GM03348 (cell line): ENCODE measurements around the gene SKA1.
"Not testable (repeated sequence)": the region's sequence is repeated elsewhere in the genome, so short reads cannot be mapped to it uniquely, and the experiment has no call there.

Source experiments
- DNase-seq: peaks from one replicate; pipeline ENCODE4 v3.0.0; 2012; ENCODE audit warnings: low spot score

The SKA1 gene

DNA sequence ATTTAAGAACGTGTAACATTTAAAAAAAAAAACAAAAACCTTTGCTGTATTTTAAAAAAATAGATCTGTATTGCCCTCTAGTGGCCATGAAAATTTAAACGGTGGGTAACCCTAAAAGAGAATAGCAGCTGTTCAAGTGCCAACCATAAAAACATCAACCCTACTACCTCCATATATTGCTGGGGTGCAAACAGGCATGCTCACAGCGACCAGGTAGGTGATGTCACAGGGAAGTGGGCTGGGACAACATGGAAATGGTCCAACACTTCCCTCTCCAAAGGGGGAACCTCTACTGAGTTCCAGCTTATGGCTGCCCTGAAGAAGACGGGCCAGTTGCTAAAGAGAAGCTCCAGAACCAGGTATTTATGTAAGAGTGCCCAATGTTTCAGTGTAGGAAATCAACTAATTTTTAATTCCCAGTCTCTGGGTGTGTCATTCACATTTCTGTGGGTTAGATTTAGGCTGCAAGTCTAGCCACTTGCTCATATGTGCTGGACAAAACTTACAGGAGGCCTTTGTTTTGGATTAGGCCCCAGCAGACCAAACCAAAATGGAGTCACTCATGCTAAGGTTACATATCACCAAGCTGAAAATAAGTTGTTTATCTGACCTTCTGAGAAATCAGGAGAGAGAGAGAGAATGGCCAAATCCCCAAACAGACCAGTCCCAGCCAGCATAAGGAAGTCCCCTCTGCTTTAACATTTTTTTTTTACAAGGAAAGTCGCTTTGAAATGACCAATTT lies 54.5 kb downstream of the SKA1 start:
- peak; percentile 43 for DNase-seq

DNA sequence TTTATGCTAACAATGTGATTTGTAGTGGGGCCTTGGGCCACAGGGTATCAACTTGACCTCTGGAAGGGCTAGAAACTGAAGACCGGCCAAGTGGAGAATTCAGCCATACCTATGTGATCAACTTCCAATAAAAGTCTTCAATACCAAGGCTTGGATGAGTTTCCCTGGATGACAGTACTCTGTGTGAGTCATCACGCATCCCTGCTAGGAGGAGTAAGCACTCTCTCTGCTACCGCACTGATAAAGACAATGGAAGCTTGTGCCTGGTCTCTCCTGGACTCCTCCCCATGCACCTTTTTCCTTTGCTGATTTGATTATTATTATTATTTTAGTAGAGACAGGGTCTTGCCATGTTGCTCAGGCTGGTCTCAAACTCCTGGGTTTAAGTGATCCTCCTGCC lies 58.1 kb downstream of the SKA1 start:
- DNase-seq, result no peak

DNA sequence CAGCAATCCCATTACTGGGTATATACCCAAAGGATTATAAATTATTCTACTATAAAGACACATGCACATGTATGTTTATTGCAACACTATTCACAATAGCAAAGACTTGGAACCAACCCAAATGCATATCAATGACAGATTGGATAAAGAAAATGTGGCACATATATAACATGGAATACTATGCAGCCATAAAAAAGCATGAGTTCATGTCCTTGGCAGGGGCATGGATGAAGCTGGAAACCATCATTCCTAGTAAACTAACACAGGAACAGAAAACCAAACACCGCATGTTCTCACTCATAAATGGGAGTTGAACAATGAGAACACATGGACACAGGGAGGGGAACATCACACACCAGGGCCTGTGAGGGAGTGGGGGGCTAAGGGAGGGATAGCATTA lies 61.9 kb downstream of the SKA1 start:
- DNase-seq, result not testable (repeated sequence)

DNA sequence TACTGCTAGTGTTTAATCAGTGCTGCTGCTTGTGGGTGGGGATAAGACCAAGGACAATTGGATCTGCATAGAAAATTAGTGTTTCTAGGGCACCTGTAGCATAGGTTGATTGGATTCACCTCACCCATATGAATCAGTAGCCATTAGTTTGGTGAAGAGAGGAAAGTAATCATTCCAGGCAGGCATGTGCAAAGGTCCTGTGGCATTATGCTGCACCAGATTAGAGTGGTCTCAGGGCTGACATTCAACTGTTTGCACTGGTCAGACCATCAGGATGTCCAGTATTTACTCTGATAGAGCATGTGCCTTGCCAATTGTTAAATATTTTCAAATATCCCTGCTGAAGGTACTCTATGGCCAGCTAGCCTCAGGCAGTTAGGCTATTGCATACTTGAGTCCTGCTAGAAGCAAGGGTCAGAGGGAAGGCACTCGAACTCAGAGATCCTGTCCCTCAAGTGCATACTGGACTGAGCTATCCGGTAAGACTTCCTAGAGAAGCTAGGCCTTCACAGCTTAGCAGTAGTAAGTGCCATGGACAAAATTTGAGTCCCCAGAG lies 64.7 kb downstream of the SKA1 start:
- no peak for DNase-seq

DNA sequence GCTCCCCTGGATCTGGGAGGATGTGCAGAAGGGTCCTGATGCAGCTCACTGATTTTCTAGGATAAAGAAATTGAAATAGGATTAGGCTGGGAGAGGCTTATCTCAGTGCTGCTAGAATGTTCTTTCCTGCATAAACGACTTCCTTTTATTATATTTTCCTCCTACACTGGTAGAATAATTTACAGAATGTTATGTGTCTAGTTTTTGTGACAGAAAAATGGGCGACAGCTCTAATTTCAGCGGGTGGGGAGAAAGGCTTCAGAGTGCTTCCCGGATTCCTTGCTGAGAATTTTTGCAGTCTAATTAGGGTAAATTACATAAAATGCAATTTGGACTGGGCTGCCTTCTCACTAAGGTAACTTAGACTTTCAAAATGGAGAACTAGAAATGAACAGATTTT lies 66.2 kb downstream of the SKA1 start:
- no peak for DNase-seq

DNA sequence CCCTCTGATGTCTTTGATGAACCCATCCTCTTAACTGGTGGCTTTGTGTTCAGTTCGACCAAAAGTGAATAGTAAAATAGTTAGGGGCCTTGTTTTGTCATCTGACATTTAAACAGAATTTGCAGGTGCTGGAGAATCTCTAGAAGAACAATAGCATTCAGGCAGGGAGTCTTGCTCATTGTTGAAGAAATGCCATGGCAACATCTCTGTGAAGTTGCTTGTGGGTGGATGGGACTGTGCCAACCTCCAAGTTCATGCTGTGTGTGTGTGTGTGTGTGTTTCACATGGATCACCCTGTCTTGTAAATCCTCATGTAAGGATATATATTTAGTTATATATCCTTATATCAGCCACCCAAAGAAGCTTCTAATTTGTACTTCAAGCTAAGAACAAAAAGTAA lies 66.7 kb downstream of the SKA1 start:
- no peak for DNase-seq
